ENCODE measurements around the gene SOAT2. TPM values are rescaled to one million over a fixed set of nuclear protein-coding genes. Genes with fewer than 3 reads are reported as not detected.

Gene SOAT2
- total RNA-seq, 1 experiment from 2014 or later: not detected

GRCh38 chr12:53143355-53143754, 40.1 kb downstream of the SOAT2 start:
- H3K4me1 Mint-ChIP-seq: no peaks in the 10 kb centered on the region
- Histone ChIP-seq H2BK5ac (ENCODE audit: insufficient read length, low read length) (no peak overlapping the region), H4K20me1 (ENCODE audit: control insufficient read depth, insufficient read depth, insufficient read length) (no peaks in the 10 kb centered on the region), H3K23me2 (ENCODE audit: insufficient read length, low read depth, low read length, poor library complexity, severe bottlenecking) (no peaks in the 10 kb centered on the region), H3K79me2 (ENCODE audit: insufficient read depth, low read length) (peaks cover 2% of the 10 kb centered on the region; the same call in 1 of the 2 replicates), H3K4me1 (ENCODE audit: insufficient read depth, low read length) (no peaks in the 10 kb centered on the region), H2AFZ (ENCODE audit: low read length) (no peak overlapping the region), H2BK20ac (ENCODE audit: low read depth, low read length, poor library complexity, severe bottlenecking) (no peak overlapping the region), H3K4me2 (ENCODE audit: insufficient read depth, insufficient read length, low read length) (no peak overlapping the region), H2AK5ac (ENCODE audit: insufficient read length, low read length) (no peak overlapping the region), H3K14ac (ENCODE audit: insufficient read depth, low read length) (no peak overlapping the region), H2BK15ac (ENCODE audit: low read depth, low read length) (no peak overlapping the region), H3T11ph (ENCODE audit: low read length) (no peak overlapping the region), H3K18ac (ENCODE audit: insufficient read length, low read depth, low read length) (no peak overlapping the region), H3K79me1 (ENCODE audit: insufficient read depth, low read depth, low read length, poor library complexity, severe bottlenecking) (no peaks in the 10 kb centered on the region), H3K27me3 (ENCODE audit: insufficient read depth, low read length) (no peaks in the 10 kb centered on the region), H3K9ac (ENCODE audit: extremely low read depth, insufficient read length, low read length) (no peak overlapping the region), H4K91ac (ENCODE audit: insufficient read length, low read depth, low read length) (no peak overlapping the region), H3K9me3 (ENCODE audit: control insufficient read depth, low read depth, low read length) (peaks cover 17% of the 10 kb centered on the region), H4K8ac (replicated peaks; ENCODE audit: insufficient read length, low read depth, low read length) (no peak overlapping the region), H2BK120ac (ENCODE audit: low read depth, low read length, poor library complexity, severe bottlenecking) (no peak overlapping the region), H4K5ac (ENCODE audit: insufficient read length, low read depth, low read length) (no peak overlapping the region), H2BK12ac (ENCODE audit: insufficient read length, low read depth, low read length) (no peak overlapping the region), H3K23ac (ENCODE audit: insufficient read length, low read depth, low read length) (no peak overlapping the region), H3K27ac (ENCODE audit: insufficient read length, low read depth, low read length) (no peak overlapping the region), H3K4ac (ENCODE audit: low read depth, low read length) (no peak overlapping the region), H3K56ac (ENCODE audit: insufficient read length, low read depth, low read length) (no peak overlapping the region)
- WGBS (ENCODE audit: extremely low coverage, insufficient read length, low lambda C conversion rate): no CpG with 5 or more reads among the region's 4 CpGs
- no peak overlapping the region for H3K4me3 Mint-ChIP-seq
- peaks cover 18% of the 10 kb centered on the region in 2 experiments for H3K9me3 Mint-ChIP-seq
- no peak for DNase-seq
- H3K27ac Mint-ChIP-seq: no peak overlapping the region
- peaks cover 0 to 5% (median 4%) of the 10 kb centered on the region in 3 experiments; a peak in 3 of 7 replicates for H3K36me3 Mint-ChIP-seq (ENCODE audit: insufficient read depth in 1 of 3, low read depth in 3 of 3)
- H3K27me3 Mint-ChIP-seq (ENCODE audit: low read depth): peaks cover 11% of the 10 kb centered on the region
- no peak for TF ChIP-seq CTCF (conservative IDR thresholded peaks at IDR 0.05)

All from H9 (cell line).